Chondrocyte (in vitro differentiated cells): ENCODE measurements around the gene SP6. TPM values are rescaled to one million over a fixed set of nuclear protein-coding genes. Genes with fewer than 3 reads are reported as not detected.

Experiments used
- DNase-seq: peaks from one replicate; pipeline ENCODE4 v3.0.0; 2021; ENCODE audit warnings: mixed read lengths, low spot score
- H3K27ac Mint-ChIP-seq: one replicate; pipeline ENCODE4 v1.8.0; 2021; ENCODE audit warnings: mild to moderate bottlenecking, moderate library complexity, mixed read lengths; ENCODE audit not compliant: unreplicated experiment
- H3K27me3 Mint-ChIP-seq: 2 replicates; pipeline ENCODE4 v1.8.0; 2021; ENCODE audit warnings: low read depth, mixed read lengths
- H3K36me3 Mint-ChIP-seq: 2 replicates; pipeline ENCODE4 v1.8.0; 2021; ENCODE audit warnings: low read depth, mixed read lengths
- H3K4me1 Mint-ChIP-seq: 2 replicates; pipeline ENCODE4 v1.8.0; 2021; ENCODE audit warnings: low read depth, mild to moderate bottlenecking, mixed read lengths
- H3K4me3 Mint-ChIP-seq: one replicate; pipeline ENCODE4 v1.8.0; 2021; ENCODE audit warnings: mild to moderate bottlenecking, moderate library complexity, mixed read lengths; ENCODE audit not compliant: unreplicated experiment
- H3K9me3 Mint-ChIP-seq: 2 replicates; pipeline ENCODE4 v1.8.0; 2021; ENCODE audit warnings: low read depth, mixed read lengths
- total RNA-seq: library from RNA; stranded (reverse); gene quantifications from 3 replicates; pipeline ENCODE4 v1.2.1, GENCODE V29; 2021
- TF ChIP-seq, protein P1 (sequence below): fragments of 200-600 bp; sonication (generic); IDR thresholded peaks from 2 replicates; pipeline ENCODE4 v1.5.0; 2021; ENCODE audit warnings: antibody characterized with exemption, mild to moderate bottlenecking, moderate library complexity

Gene SP6
- total RNA-seq, 1 donor from 2014 or later, result 0.05 TPM

DNA sequence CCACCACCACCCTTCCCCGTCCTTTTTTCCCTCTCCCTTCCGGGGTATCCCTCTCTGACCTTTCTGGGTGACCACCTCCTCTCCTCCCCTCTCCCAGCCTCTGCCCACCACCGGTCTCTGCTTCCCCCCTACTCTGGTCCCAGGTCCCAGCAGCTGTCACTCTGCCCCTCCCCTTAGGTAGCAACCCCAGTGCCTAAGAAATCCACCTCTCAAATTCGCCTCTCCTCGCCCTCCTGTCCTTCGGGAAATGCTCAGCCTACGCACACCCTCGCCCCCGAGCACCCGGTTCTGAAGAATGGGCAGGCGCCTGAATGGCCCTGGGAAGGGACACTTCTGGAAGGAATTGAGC, 775 bp upstream of the SP6 start:
- TF ChIP-seq, protein P1, sequence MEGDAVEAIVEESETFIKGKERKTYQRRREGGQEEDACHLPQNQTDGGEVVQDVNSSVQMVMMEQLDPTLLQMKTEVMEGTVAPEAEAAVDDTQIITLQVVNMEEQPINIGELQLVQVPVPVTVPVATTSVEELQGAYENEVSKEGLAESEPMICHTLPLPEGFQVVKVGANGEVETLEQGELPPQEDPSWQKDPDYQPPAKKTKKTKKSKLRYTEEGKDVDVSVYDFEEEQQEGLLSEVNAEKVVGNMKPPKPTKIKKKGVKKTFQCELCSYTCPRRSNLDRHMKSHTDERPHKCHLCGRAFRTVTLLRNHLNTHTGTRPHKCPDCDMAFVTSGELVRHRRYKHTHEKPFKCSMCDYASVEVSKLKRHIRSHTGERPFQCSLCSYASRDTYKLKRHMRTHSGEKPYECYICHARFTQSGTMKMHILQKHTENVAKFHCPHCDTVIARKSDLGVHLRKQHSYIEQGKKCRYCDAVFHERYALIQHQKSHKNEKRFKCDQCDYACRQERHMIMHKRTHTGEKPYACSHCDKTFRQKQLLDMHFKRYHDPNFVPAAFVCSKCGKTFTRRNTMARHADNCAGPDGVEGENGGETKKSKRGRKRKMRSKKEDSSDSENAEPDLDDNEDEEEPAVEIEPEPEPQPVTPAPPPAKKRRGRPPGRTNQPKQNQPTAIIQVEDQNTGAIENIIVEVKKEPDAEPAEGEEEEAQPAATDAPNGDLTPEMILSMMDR, result no peak
- H3K4me3 Mint-ChIP-seq, result no peak overlapping the region
- peak; percentile 49 for DNase-seq
- no peaks in the 10 kb centered on the region for H3K36me3 Mint-ChIP-seq
- no peaks in the 10 kb centered on the region for H3K9me3 Mint-ChIP-seq
- H3K27ac Mint-ChIP-seq, result no peak overlapping the region
- H3K4me1 Mint-ChIP-seq, result peaks cover 21% of the 10 kb centered on the region
- peaks cover 55% of the 10 kb centered on the region for H3K27me3 Mint-ChIP-seq

DNA sequence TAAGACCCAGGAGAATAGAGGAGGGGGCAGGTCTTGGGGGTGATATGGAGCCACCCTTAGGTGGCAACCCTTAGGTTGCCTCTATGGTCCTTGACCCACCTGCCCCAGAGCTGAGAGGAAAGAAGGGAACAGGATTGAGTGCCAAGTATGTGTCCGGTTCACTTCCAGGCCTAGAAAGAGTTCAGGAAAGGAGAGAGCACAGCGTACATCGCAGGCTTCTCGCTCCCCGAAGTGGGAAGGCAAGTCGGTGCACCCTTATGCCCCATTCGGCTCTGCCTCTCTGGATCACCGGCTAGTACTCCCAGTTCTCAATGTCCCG, 631 bp downstream of the SP6 start:
- no peak overlapping the region for H3K4me3 Mint-ChIP-seq
- TF ChIP-seq, protein P1, result no peak
- H3K27ac Mint-ChIP-seq, result no peak overlapping the region
- no peak for DNase-seq
- no peaks in the 10 kb centered on the region for H3K36me3 Mint-ChIP-seq
- peaks cover 62% of the 10 kb centered on the region for H3K27me3 Mint-ChIP-seq
- H3K9me3 Mint-ChIP-seq, result no peaks in the 10 kb centered on the region
- H3K4me1 Mint-ChIP-seq, result peaks cover 21% of the 10 kb centered on the region

DNA sequence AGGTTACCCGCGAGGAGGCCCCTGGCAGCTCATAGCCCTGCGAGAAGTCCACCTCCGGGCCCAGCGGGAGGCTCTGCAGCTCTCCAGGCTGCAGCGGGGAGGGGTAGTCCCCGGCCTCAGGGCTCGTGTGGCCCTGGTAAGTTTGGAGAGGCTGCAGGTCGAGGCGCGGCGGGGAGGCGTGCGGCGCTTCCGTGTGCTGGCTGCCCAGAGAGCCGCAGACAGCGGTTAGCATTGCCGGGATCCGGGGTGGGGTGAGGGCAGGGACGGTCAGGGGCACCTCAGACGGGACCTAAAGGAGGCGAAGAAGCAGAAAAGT, 2.8 kb downstream of the SP6 start:
- Mint-ChIP-seq H3K27me3 (peaks cover 44% of the 10 kb centered on the region), H3K9me3 (no peaks in the 10 kb centered on the region), H3K4me3 (no peak overlapping the region), H3K4me1 (peaks cover 22% of the 10 kb centered on the region), H3K27ac (no peak overlapping the region), H3K36me3 (no peaks in the 10 kb centered on the region)
- TF ChIP-seq, protein P1, result no peak
- DNase-seq, result no peak

DNA sequence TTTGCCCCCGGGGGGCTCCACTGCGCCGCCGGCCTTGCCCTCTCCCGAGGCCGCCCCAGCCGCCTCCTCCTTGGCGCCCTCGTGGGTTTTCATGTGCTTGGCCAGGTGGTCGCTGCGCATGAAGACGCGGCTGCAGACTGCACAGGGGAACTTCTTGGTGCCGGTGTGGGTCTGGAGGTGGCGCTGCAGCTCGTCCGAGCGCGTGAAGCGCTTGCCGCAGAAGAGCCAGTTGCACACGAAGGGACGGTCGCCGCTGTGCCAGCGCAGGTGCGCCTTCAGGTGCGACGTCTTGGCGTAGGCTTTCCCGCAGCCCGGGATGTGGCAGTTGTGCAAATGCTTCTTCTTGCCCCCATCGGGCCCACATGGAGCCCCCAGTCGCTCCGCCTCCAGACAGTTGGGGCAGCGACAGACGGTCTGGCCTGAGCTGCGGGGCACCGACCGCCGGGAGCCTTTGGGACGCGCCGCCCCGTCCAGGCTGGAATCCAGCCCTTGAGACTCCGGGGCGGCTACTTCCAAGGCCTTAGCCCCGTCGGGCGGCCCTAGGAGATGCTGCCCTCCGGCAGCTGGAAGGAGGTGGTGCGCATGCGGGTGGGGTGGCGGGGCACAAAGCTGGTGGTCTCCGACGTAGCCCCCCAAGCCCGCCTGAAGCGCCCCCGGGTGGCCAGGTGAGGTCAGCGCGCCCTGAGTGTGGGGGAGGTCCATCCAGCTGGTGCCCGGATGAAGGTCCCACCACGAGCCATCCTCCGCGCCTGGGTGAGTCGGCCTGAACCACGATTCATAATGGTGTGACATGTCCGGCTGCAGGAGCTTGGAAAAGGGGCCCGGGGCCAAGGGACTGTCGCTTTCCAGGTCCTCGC, 3.4 kb downstream of the SP6 start:
- no peak overlapping the region for H3K4me3 Mint-ChIP-seq
- peaks cover 25% of the 10 kb centered on the region for H3K4me1 Mint-ChIP-seq
- no peak overlapping the region for H3K27ac Mint-ChIP-seq
- TF ChIP-seq, protein P1, result peak; percentile 75
- H3K36me3 Mint-ChIP-seq, result no peaks in the 10 kb centered on the region
- peak; percentile 86 for DNase-seq
- peaks cover 38% of the 10 kb centered on the region for H3K27me3 Mint-ChIP-seq
- H3K9me3 Mint-ChIP-seq, result no peaks in the 10 kb centered on the region

DNA sequence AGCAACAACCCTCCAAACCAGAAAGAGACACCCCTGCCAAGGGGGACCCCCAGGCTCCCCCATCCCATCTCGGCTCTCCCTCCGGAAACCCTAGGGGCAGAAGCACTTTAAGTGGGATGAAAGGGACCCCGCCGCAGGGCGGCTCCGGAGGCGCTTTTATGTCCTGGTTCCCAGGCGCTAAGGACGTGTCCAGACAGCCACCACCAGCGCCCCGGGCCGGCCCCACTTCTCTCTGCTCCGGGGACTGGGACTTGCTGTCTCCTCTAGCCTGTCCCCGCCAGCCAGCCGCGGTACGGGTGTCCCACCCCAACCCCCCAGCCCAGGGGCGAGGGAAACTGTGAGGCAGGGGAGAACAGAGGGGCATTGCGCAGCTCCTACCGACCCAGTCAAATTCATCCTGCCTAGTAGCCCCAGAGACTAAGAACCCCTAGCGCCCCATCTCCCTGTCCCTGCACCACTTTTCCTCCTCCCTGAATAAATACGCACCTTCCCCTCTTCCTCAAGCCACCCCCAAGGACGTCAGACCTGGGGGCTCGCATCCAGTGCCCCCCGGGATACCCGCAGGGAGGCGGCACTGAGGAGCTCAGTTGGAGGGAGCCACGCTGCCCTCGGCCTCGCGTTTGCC, 4.1 kb downstream of the SP6 start:
- Mint-ChIP-seq H3K9me3 (no peaks in the 10 kb centered on the region), H3K36me3 (no peaks in the 10 kb centered on the region), H3K4me1 (peaks cover 18% of the 10 kb centered on the region), H3K27me3 (peaks cover 31% of the 10 kb centered on the region), H3K27ac (no peak overlapping the region), H3K4me3 (no peak overlapping the region)
- TF ChIP-seq, protein P1, result no peak
- peak; percentile 89 for DNase-seq
